ENCODE data around the gene GEMIN8.

Gene GEMIN8

DNA sequence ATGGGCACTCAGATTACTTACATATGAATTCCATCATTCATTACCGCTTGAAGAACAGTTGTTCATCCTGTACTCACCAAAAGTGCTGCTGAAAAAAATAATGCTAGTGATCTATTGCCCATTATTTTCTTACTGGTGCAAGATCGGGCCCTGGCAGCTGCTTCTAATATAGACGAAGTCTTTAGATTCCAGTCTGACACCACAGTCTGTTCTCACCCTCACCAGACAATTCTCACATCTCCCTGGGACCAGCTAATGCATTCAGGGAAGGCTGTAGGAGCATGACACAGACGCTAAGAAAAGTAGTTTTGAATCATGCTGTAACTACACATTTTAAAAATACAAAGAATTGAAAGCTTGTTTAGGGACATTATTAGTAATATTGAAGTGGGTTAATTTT, 13.8 kb downstream of the GEMIN8 start:
- no peak overlapping the region for H3K4me3 ChIP-seq (ENCODE audit: low read length)
- H3K27me3 ChIP-seq (ENCODE audit: control insufficient read depth, low read length), result no peaks in the 10 kb centered on the region
- no peaks in the 10 kb centered on the region for H3K9me2 ChIP-seq (replicated peaks; ENCODE audit: control insufficient read depth, low read length)
- H3K36me3 ChIP-seq (ENCODE audit: control insufficient read depth, low read length), result peaks cover 6% of the 10 kb centered on the region; the same call in 1 of the 2 replicates
- H3F3A ChIP-seq (ENCODE audit: control insufficient read depth, insufficient read depth), result no peaks in the 10 kb centered on the region
- TF ChIP-seq EZH2phosphoT487 (IDR thresholded peaks at IDR 0.05; ENCODE audit: borderline replicate concordance, low read length) (no peak), CTCF (IDR thresholded peaks at IDR 0.05; ENCODE audit: low read depth, low read length, poor library complexity, severe bottlenecking) (no peak)
- H3K4me1 ChIP-seq (ENCODE audit: control insufficient read depth, low read length), result no peaks in the 10 kb centered on the region
- no peak overlapping the region for H3K4me2 ChIP-seq (ENCODE audit: low read length)
- H4K20me1 ChIP-seq (ENCODE audit: control insufficient read depth, insufficient read depth, low read depth, low read length), result no peaks in the 10 kb centered on the region
- no peaks in the 10 kb centered on the region for H3K9me3 ChIP-seq (ENCODE audit: control insufficient read depth, insufficient read depth, low read length)
- no peaks in the 10 kb centered on the region for H3K79me2 ChIP-seq (ENCODE audit: control insufficient read depth, low read length)
- no peak overlapping the region for H3K27ac ChIP-seq (ENCODE audit: low read depth, low read length)

- Histone ChIP-seq H3K36me3 (ENCODE audit: control insufficient read depth, low read length) (peaks cover 6% of the 10 kb centered on the region; the same call in 1 of the 2 replicates), H3K79me2 (ENCODE audit: control insufficient read depth, low read length) (no peaks in the 10 kb centered on the region), H3K27ac (ENCODE audit: low read depth, low read length) (no peak overlapping the region), H3K4me2 (ENCODE audit: low read length) (no peak overlapping the region), H3K9me2 (replicated peaks; ENCODE audit: control insufficient read depth, low read length) (no peaks in the 10 kb centered on the region), H3K27me3 (ENCODE audit: control insufficient read depth, low read length) (no peaks in the 10 kb centered on the region), H3K9me3 (ENCODE audit: control insufficient read depth, insufficient read depth, low read length) (no peaks in the 10 kb centered on the region), H3K4me1 (ENCODE audit: control insufficient read depth, low read length) (no peaks in the 10 kb centered on the region), H4K20me1 (ENCODE audit: control insufficient read depth, insufficient read depth, low read depth, low read length) (no peaks in the 10 kb centered on the region), H3K4me3 (ENCODE audit: low read length) (no peak overlapping the region), H3F3A (ENCODE audit: control insufficient read depth, insufficient read depth) (no peaks in the 10 kb centered on the region)
- no peak for TF ChIP-seq EZH2phosphoT487 (IDR thresholded peaks at IDR 0.05; ENCODE audit: borderline replicate concordance, low read length)
Observed at GRCh38 chrX:14015294-14015693, 14.4 kb downstream of the GEMIN8 start.

DNA sequence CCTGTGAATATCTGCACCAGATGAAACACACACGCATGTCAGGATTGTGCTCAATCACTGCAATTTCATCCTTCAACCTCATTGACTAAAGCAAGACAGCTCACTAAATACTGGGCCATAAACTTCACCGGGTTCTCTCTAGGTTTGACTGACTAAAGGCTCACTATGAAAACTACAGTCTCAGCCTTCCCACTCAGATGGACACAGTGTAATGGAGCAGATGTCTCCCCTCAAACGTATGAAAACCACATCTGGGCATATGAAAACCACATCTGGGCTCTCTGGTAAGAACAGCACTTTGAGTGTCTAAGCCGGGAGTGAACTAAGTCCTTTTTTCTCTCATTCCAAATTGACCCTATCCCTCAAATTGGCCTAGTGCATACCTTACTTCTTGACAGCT, 15.2 kb downstream of the GEMIN8 start:
- peaks cover 6% of the 10 kb centered on the region; the same call in 1 of the 2 replicates for H3K36me3 ChIP-seq (ENCODE audit: control insufficient read depth, low read length)
- no peak overlapping the region for H3K27ac ChIP-seq (ENCODE audit: low read depth, low read length)
- no peaks in the 10 kb centered on the region for H3K9me2 ChIP-seq (replicated peaks; ENCODE audit: control insufficient read depth, low read length)
- TF ChIP-seq CTCF (IDR thresholded peaks at IDR 0.05; ENCODE audit: low read depth, low read length, poor library complexity, severe bottlenecking), result no peak
- TF ChIP-seq EZH2phosphoT487 (IDR thresholded peaks at IDR 0.05; ENCODE audit: borderline replicate concordance, low read length), result no peak
- no peaks in the 10 kb centered on the region for H3K79me2 ChIP-seq (ENCODE audit: control insufficient read depth, low read length)
- no peaks in the 10 kb centered on the region for H3K27me3 ChIP-seq (ENCODE audit: control insufficient read depth, low read length)
- no peaks in the 10 kb centered on the region for H3K4me1 ChIP-seq (ENCODE audit: control insufficient read depth, low read length)
- no peak overlapping the region for H3K4me3 ChIP-seq (ENCODE audit: low read length)
- no peak overlapping the region for H3K4me2 ChIP-seq (ENCODE audit: low read length)
- no peaks in the 10 kb centered on the region for H4K20me1 ChIP-seq (ENCODE audit: control insufficient read depth, insufficient read depth, low read depth, low read length)
- no peaks in the 10 kb centered on the region for H3F3A ChIP-seq (ENCODE audit: control insufficient read depth, insufficient read depth)
- H3K9me3 ChIP-seq (ENCODE audit: control insufficient read depth, insufficient read depth, low read length), result no peaks in the 10 kb centered on the region

DNA sequence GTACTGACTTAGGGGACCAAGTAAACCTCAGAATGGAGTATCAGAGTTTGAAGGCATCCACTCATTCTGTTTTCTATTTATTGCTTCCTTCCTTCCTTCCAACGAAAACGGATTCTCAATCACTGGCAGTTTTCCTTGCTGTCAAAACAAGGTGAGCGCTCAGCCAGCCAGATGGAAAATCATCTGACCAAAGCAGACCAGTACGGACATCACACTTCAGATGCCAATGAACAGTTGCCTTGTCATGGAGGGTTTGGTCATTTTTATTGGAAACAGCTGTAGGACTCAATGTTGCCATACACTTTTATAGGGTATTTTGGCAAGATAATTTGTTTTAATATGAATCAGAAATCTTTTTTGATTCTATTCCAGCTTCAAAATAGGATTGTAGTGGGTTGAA, 16.6 kb downstream of the GEMIN8 start:
- H3K9me2 ChIP-seq (replicated peaks; ENCODE audit: control insufficient read depth, low read length), result no peaks in the 10 kb centered on the region
- no peaks in the 10 kb centered on the region for H3K4me1 ChIP-seq (ENCODE audit: control insufficient read depth, low read length)
- no peaks in the 10 kb centered on the region for H3K79me2 ChIP-seq (ENCODE audit: control insufficient read depth, low read length)
- H4K20me1 ChIP-seq (ENCODE audit: control insufficient read depth, insufficient read depth, low read depth, low read length), result no peaks in the 10 kb centered on the region
- H3K4me2 ChIP-seq (ENCODE audit: low read length), result no peak overlapping the region
- H3K9me3 ChIP-seq (ENCODE audit: control insufficient read depth, insufficient read depth, low read length), result no peaks in the 10 kb centered on the region
- no peak for TF ChIP-seq EZH2phosphoT487 (IDR thresholded peaks at IDR 0.05; ENCODE audit: borderline replicate concordance, low read length)
- TF ChIP-seq CTCF (IDR thresholded peaks at IDR 0.05; ENCODE audit: low read depth, low read length, poor library complexity, severe bottlenecking), result no peak
- H3K36me3 ChIP-seq (ENCODE audit: control insufficient read depth, low read length), result peaks cover 3% of the 10 kb centered on the region; the same call in 1 of the 2 replicates
- no peak overlapping the region for H3K27ac ChIP-seq (ENCODE audit: low read depth, low read length)
- H3F3A ChIP-seq (ENCODE audit: control insufficient read depth, insufficient read depth), result no peaks in the 10 kb centered on the region
- no peak overlapping the region for H3K4me3 ChIP-seq (ENCODE audit: low read length)
- no peaks in the 10 kb centered on the region for H3K27me3 ChIP-seq (ENCODE audit: control insufficient read depth, low read length)

Data from DOHH2 (cell line).